Endothelial cell of umbilical vein (primary cell): ENCODE data around the gene ZSWIM7. TPM values are rescaled to one million over a fixed set of nuclear protein-coding genes. Genes with fewer than 3 reads are reported as not detected.

Experiments used
- BruUV-seq: library from RNA; stranded (reverse); fragments of 400-500 nt; replicated peaks from 2 replicates; lab custom pipeline; 2021; lab: Mats Ljungman, UMichigan
- CTCF ChIA-PET: fragments of 300-600, 350-600 bp; sonication (Branson Sonifier 250); formaldehyde crosslinking; loops from one replicate; lab custom pipeline; 2021; ENCODE audit warnings: antibody characterized with exemption, inconsistent platforms; lab: Charles Lee
- POLR2A ChIA-PET: fragments of 300-600, 350-600 bp; sonication (Branson Sonifier 250); formaldehyde crosslinking; loops from one replicate; lab custom pipeline; 2021; ENCODE audit warnings: antibody characterized with exemption, inconsistent platforms; lab: Charles Lee
- DNase-seq: peaks from one replicate; pipeline ENCODE4 v3.0.0-alpha.2; 2011; ENCODE audit warnings: low read depth, low spot score
- FAIRE-seq: peaks from 2 replicates; lab custom pipeline; 2011; peaks lifted over from hg19 to GRCh38; lab: Jason Lieb, UNC
- H2AFZ ChIP-seq: 2 replicates; pipeline ENCODE4 v1.6.0; 2012; ENCODE audit warnings: low read depth, low read length, control low read depth, inconsistent platforms
- H3K27ac ChIP-seq: 2 replicates; pipeline ENCODE4 v1.5.1; 2011; ENCODE audit warnings: low read depth, mild to moderate bottlenecking, control low read depth, low read length, moderate library complexity; ENCODE audit not compliant: insufficient read depth
- H3K27me3 ChIP-seq, 2 experiments: 2 replicates each; pipeline versions ENCODE4 v1.6.0 to v1.6.1; 2011; ENCODE audit warnings: low read length in 2 of 2, mixed read lengths in 1 of 2; ENCODE audit not compliant: control insufficient read depth in 2 of 2, insufficient read depth in 2 of 2
- H3K36me3 ChIP-seq, 2 experiments: 2 replicates in 1 of 2; 3 replicates in 1 of 2; pipeline ENCODE4 v1.5.1; 2011; ENCODE audit warnings: low read length in 2 of 2, mild to moderate bottlenecking in 1 of 2, moderate library complexity in 1 of 2; ENCODE audit not compliant: control insufficient read depth in 2 of 2, insufficient read depth in 2 of 2; ENCODE audit errors: extremely low read depth in 1 of 2
- H3K4me1 ChIP-seq: 3 replicates; pipeline ENCODE4 v1.5.1; 2011; ENCODE audit warnings: mild to moderate bottlenecking, low read length; ENCODE audit not compliant: control insufficient read depth, insufficient read depth; ENCODE audit errors: extremely low read depth
- H3K4me2 ChIP-seq: 2 replicates; pipeline ENCODE4 v1.6.1; 2011; ENCODE audit warnings: low read length, control low read depth, mixed read lengths; ENCODE audit not compliant: insufficient read depth
- H3K4me3 ChIP-seq, 3 experiments: fragments of 200-600 bp in 1 of 3; sonication (generic), shearing (Covaris generic) in 1 of 3; replicated peaks in 1 of 3; 2 replicates each; pipeline ENCODE4 v1.5.1; 2011 to 2016; ENCODE audit warnings: control low read depth in 3 of 3, low read length in 3 of 3, mild to moderate bottlenecking in 2 of 3, inconsistent platforms in 1 of 3, low read depth in 1 of 3, moderate library complexity in 1 of 3; ENCODE audit not compliant: insufficient read depth in 1 of 3
- H3K79me2 ChIP-seq: 2 replicates; pipeline ENCODE4 v1.6.0; 2012; ENCODE audit warnings: low read length, inconsistent platforms; ENCODE audit not compliant: control insufficient read depth, insufficient read depth
- H3K9ac ChIP-seq: replicated peaks from 2 replicates; pipeline ENCODE3; 2011; ENCODE audit warnings: low read length, control low read depth; ENCODE audit not compliant: insufficient read depth; ENCODE audit errors: extremely low read depth
- H3K9me1 ChIP-seq: replicated peaks from 3 replicates; pipeline ENCODE4 v1.6.0; 2011; ENCODE audit warnings: mild to moderate bottlenecking, low read length; ENCODE audit not compliant: control insufficient read depth, insufficient read depth; ENCODE audit errors: extremely low read depth
- H3K9me3 ChIP-seq: replicated peaks from 2 replicates; pipeline ENCODE4 v1.5.1; 2012; ENCODE audit warnings: low read length, inconsistent platforms; ENCODE audit not compliant: control insufficient read depth, insufficient read depth
- H4K20me1 ChIP-seq: replicated peaks from 2 replicates; pipeline ENCODE3; 2011; ENCODE audit warnings: mild to moderate bottlenecking, low read length; ENCODE audit not compliant: control insufficient read depth, insufficient read depth; ENCODE audit errors: extremely low read depth
- EZH2 ChIP-seq: IDR thresholded peaks from 2 replicates; pipeline ENCODE4 v1.6.1; 2012; ENCODE audit warnings: borderline replicate concordance, low read depth, mild to moderate bottlenecking, moderate library complexity, low read length, inconsistent platforms; ENCODE audit not compliant: severe bottlenecking
- FOS ChIP-seq: IDR thresholded peaks from 2 replicates; pipeline ENCODE4 v1.6.1; 2011; ENCODE audit warnings: mild to moderate bottlenecking, low read length, moderate library complexity, borderline replicate concordance; ENCODE audit not compliant: insufficient read depth
- GATA2 ChIP-seq: IDR thresholded peaks from 2 replicates; pipeline ENCODE4 v1.7.0; 2011; ENCODE audit warnings: low read depth, mild to moderate bottlenecking, moderate library complexity, mixed read lengths, low read length; ENCODE audit not compliant: insufficient read length, insufficient read depth
- JUN ChIP-seq: IDR thresholded peaks from 2 replicates; pipeline ENCODE4 v1.6.1; 2011; ENCODE audit warnings: borderline replicate concordance, low read depth; ENCODE audit not compliant: insufficient read length, insufficient read depth
- MYC ChIP-seq: IDR thresholded peaks from one replicate; pipeline ENCODE4 v1.6.1; 2011; ENCODE audit warnings: mild to moderate bottlenecking, low read depth, low read length
- POLR2A ChIP-seq: IDR thresholded peaks from 2 replicates; pipeline ENCODE4 v1.6.1; 2012; ENCODE audit warnings: low read depth, mild to moderate bottlenecking, control low read depth, low read length
- POLR2AphosphoS5 ChIP-seq: IDR thresholded peaks from 2 replicates; pipeline ENCODE4 v1.6.1; 2012; ENCODE audit warnings: low read depth, mild to moderate bottlenecking, control low read depth, low read length, moderate library complexity; ENCODE audit not compliant: insufficient read depth
- dilution Hi-C: fragments of 300-500 bp; cut with MboI; formaldehyde crosslinking; loops from one replicate; pipeline ENCODE4 v1.15.0; 2019; ENCODE audit warnings: low sequenced_read_pairs; ENCODE audit not compliant: extremely low pct_ligation_motif_present
- intact Hi-C: fragments of 100-400 bp; cut with micrococcal nuclease; formaldehyde crosslinking; loops from one replicate; pipeline ENCODE4 v1.10.0; 2022
- polyA plus RNA-seq, 4 experiments: library from polyadenylated mRNA; depleted of rRNA in 3 of 4; stranded (reverse) in 3 of 4; unstranded in 1 of 4; fragments of >200 nt; gene quantifications; 2 replicates each; pipeline versions ENCODE4 v1.2.1 to v1.2.3, GENCODE V29; 2011 to 2012; ENCODE audit warnings: missing spikeins in 1 of 4
- total RNA-seq: library from RNA; stranded (reverse); gene quantifications from 2 replicates; pipeline ENCODE4 v1.2.3, GENCODE V29; 2021
- TF ChIP-seq, protein P1 (sequence below), 2 donors: IDR thresholded peaks; 1 replicate in 1 of 2; 2 replicates in 1 of 2; pipeline ENCODE4 v1.5.1; 2011; ENCODE audit warnings: low read length in 2 of 2, mild to moderate bottlenecking in 2 of 2, moderate library complexity in 2 of 2, control low read depth in 1 of 2, inconsistent platforms in 1 of 2, low read depth in 1 of 2; ENCODE audit not compliant: insufficient read depth in 1 of 2; ENCODE audit errors: extremely low read depth in 1 of 2

ZSWIM7 gene
- total and polyA plus RNA-seq, 2 donors (not counting 3 experiments of a cell fraction or from before 2014, with no cell fraction given): 18.0 to 33.8 TPM

DNA sequence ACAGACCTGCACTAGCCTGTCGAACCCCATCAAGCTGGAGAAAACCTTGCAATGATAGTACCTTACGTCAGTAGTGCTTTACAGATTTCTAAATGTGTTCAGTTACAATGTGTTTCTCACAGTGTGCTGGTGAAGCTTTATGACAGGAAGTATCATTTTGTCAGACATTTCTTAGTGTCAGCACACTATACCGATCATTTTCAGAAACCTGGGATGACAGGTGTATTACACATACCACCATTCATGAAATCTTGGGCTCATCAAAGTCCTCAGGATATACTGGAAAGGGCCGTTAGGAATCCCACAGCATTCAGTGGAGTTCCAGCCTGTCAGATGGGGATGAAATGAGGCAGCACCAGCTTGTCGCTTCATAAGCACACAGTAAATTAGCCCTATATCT is 27.4 kb upstream of the ZSWIM7 start:
- dilution Hi-C loops: no loop called here
- no TSS peak for BruUV-seq
- DNase-seq: no peak
- Histone ChIP-seq H3K27ac (peak overlapping the region; percentile 97), H3K36me3 (peaks cover 22 to 48% of the 10 kb centered on the region in 2 experiments), H2AFZ (no peak overlapping the region), H3K4me3 (no peak overlapping the region), H3K27me3 (no peaks in the 10 kb centered on the region), H3K4me2 (no peak overlapping the region), H3K4me1 (peaks cover 40% of the 10 kb centered on the region), H4K20me1 (no peaks in the 10 kb centered on the region), H3K9me3 (no peaks in the 10 kb centered on the region), H3K9ac (no peak overlapping the region), H3K9me1 (no peaks in the 10 kb centered on the region), H3K79me2 (peaks cover 23% of the 10 kb centered on the region)
- POLR2A ChIA-PET: no interaction called here
- no peak for FAIRE-seq
- CTCF ChIA-PET: interaction anchor here (1.9 to 2.0 kb wide), 2 partner anchors 13 to 16 kb away, joined by 4 to 7 read pairs; no protein-coding TSS in a partner anchor
- intact Hi-C loops: loop anchor here (10.0 kb wide), 1 partner anchor 258 kb away; no protein-coding TSS in a partner anchor
- TF ChIP-seq, protein P1, sequence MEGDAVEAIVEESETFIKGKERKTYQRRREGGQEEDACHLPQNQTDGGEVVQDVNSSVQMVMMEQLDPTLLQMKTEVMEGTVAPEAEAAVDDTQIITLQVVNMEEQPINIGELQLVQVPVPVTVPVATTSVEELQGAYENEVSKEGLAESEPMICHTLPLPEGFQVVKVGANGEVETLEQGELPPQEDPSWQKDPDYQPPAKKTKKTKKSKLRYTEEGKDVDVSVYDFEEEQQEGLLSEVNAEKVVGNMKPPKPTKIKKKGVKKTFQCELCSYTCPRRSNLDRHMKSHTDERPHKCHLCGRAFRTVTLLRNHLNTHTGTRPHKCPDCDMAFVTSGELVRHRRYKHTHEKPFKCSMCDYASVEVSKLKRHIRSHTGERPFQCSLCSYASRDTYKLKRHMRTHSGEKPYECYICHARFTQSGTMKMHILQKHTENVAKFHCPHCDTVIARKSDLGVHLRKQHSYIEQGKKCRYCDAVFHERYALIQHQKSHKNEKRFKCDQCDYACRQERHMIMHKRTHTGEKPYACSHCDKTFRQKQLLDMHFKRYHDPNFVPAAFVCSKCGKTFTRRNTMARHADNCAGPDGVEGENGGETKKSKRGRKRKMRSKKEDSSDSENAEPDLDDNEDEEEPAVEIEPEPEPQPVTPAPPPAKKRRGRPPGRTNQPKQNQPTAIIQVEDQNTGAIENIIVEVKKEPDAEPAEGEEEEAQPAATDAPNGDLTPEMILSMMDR (IDR thresholded peaks at IDR 0.05; ENCODE audit: extremely low read depth in 1 of 2, insufficient read depth in 1 of 2, low read depth in 1 of 2, low read length in 2 of 2): no peak
- TF ChIP-seq POLR2A (no peak), MYC (no peak), POLR2AphosphoS5 (no peak), JUN (no peak), FOS (no peak), EZH2 (no peak), GATA2 (no peak)
